Thyroid gland (tissue), 4 donors: Measurements from ENCODE around the gene DCAF6.

Experiments
- CTCF ChIP-seq, 6 experiments: fragments of 200-600 bp in 3 of 6; fragments of 450-650 bp in 3 of 6; sonication (generic) in 3 of 6; IDR thresholded peaks; one replicate each; pipeline ENCODE4 v1.5.1; 2016 to 2019; ENCODE audit warnings: antibody characterized with exemption in 6 of 6, mild to moderate bottlenecking in 2 of 6, inconsistent platforms in 1 of 6, moderate library complexity in 1 of 6
- POLR2A ChIP-seq, 2 donors: fragments of 450-650 bp; IDR thresholded peaks; one replicate each; pipeline ENCODE4 v1.6.1; 2017; ENCODE audit warnings: antibody characterized with exemption in 2 of 2, mild to moderate bottlenecking in 2 of 2, moderate library complexity in 1 of 2

GRCh38 chr1:168093616-168094015, 157.1 kb downstream of the DCAF6 start:
- TF ChIP-seq CTCF (IDR thresholded peaks at IDR 0.05), result no peak
- TF ChIP-seq POLR2A (IDR thresholded peaks at IDR 0.05), result no peak
